GM23338 (cell line): Measurements from ENCODE around the gene HEXA.

Source experiments
- CTCF ChIP-seq, 2 experiments: fragments of 200-600 bp in 1 of 2; sonication (generic) in 1 of 2; conservative IDR thresholded peaks; 2 replicates each; pipeline versions ENCODE4 v1.5.1 to v1.6.1; 2016 to 2017; ENCODE audit warnings: antibody characterized with exemption in 2 of 2, low read depth in 2 of 2, mild to moderate bottlenecking in 2 of 2, moderate library complexity in 1 of 2
- JUNB ChIP-seq: IDR thresholded peaks from one replicate; pipeline ENCODE4 v1.6.1; 2016; ENCODE audit warnings: antibody characterized with exemption; ENCODE audit not compliant: unreplicated experiment
- POLR2AphosphoS5 ChIP-seq: IDR thresholded peaks from 2 replicates; pipeline ENCODE4 v1.6.1; 2016; ENCODE audit warnings: antibody characterized with exemption, low read depth
- ZNF114 ChIP-seq: fragments of 250-450 bp; sonication (Bioruptor Pico); IDR thresholded peaks from 2 replicates; pipeline ENCODE4 v1.5.0; 2020; ENCODE audit warnings: mild to moderate bottlenecking, moderate library complexity
- ZNF331 ChIP-seq: fragments of 250-450 bp; sonication (Bioruptor Pico); IDR thresholded peaks from 2 replicates; pipeline ENCODE4 v1.5.0; 2020; ENCODE audit warnings: low read depth, mild to moderate bottlenecking, moderate library complexity

GRCh38 chr15:72404841-72405240 is 29.0 kb upstream of the HEXA start:
- TF ChIP-seq CTCF (conservative IDR thresholded peaks at IDR 0.05; ENCODE audit: low read depth in 2 of 2), result no peak
- TF ChIP-seq POLR2AphosphoS5, result no peak
- TF ChIP-seq ZNF114, result no peak
- no peak for TF ChIP-seq ZNF331 (CRISPR knock-in tag)
- no peak for TF ChIP-seq JUNB
